H9 (cell line): ENCODE data around the gene COL27A1. TPM values are rescaled to one million over a fixed set of nuclear protein-coding genes. Genes with fewer than 3 reads are reported as not detected.

Source experiments
- DNase-seq: peaks from one replicate; pipeline ENCODE4 v3.0.0-alpha.2; 2017
- H2AFZ ChIP-seq: one replicate; pipeline ENCODE4 v1.6.1; 2013; ENCODE audit warnings: mild to moderate bottlenecking, low read length, control low read depth, moderate library complexity
- H2AK5ac ChIP-seq: 2 replicates; pipeline ENCODE4 v1.6.1; 2013; ENCODE audit warnings: low read length, control low read depth, mixed read lengths; ENCODE audit not compliant: insufficient read length
- H2BK120ac ChIP-seq: one replicate; pipeline ENCODE4 v1.6.1; 2013; ENCODE audit warnings: low read depth, mild to moderate bottlenecking, low read length, control low read depth, inconsistent platforms; ENCODE audit not compliant: poor library complexity, severe bottlenecking
- H2BK12ac ChIP-seq: 2 replicates; pipeline ENCODE4 v1.6.1; 2013; ENCODE audit warnings: low read length, control low read depth, mixed read lengths, low read depth; ENCODE audit not compliant: insufficient read length
- H2BK15ac ChIP-seq: 2 replicates; pipeline ENCODE4 v1.6.1; 2013; ENCODE audit warnings: low read depth, low read length, control low read depth
- H2BK20ac ChIP-seq: one replicate; pipeline ENCODE4 v1.6.1; 2013; ENCODE audit warnings: low read depth, mild to moderate bottlenecking, low read length, control low read depth, inconsistent platforms; ENCODE audit not compliant: poor library complexity, severe bottlenecking
- H2BK5ac ChIP-seq: 2 replicates; pipeline ENCODE4 v1.6.1; 2013; ENCODE audit warnings: low read length, control low read depth, mixed read lengths; ENCODE audit not compliant: insufficient read length
- H3K14ac ChIP-seq: 2 replicates; pipeline ENCODE4 v1.6.1; 2013; ENCODE audit warnings: low read length, control low read depth; ENCODE audit not compliant: insufficient read depth
- H3K18ac ChIP-seq: 2 replicates; pipeline ENCODE4 v1.6.1; 2013; ENCODE audit warnings: low read depth, mild to moderate bottlenecking, mixed read lengths, low read length, control low read depth; ENCODE audit not compliant: insufficient read length
- H3K23ac ChIP-seq: 2 replicates; pipeline ENCODE4 v1.6.1; 2013; ENCODE audit warnings: low read length, control low read depth, mixed read lengths, low read depth; ENCODE audit not compliant: insufficient read length
- H3K23me2 ChIP-seq: 2 replicates; pipeline ENCODE4 v1.6.1; 2013; ENCODE audit warnings: low read depth, mild to moderate bottlenecking, mixed read lengths, low read length, control low read depth; ENCODE audit not compliant: insufficient read length, poor library complexity, severe bottlenecking
- H3K27ac ChIP-seq: 2 replicates; pipeline ENCODE4 v1.5.1; 2013; ENCODE audit warnings: low read length, control low read depth, mixed read lengths, low read depth; ENCODE audit not compliant: insufficient read length
- H3K27me3 ChIP-seq: 2 replicates; pipeline ENCODE4 v1.6.1; 2013; ENCODE audit warnings: low read length, control low read depth, inconsistent platforms; ENCODE audit not compliant: insufficient read depth
- H3K4ac ChIP-seq: 2 replicates; pipeline ENCODE4 v1.6.1; 2013; ENCODE audit warnings: low read depth, mild to moderate bottlenecking, control low read depth, inconsistent platforms, low read length, moderate library complexity
- H3K4me1 ChIP-seq: 2 replicates; pipeline ENCODE4 v1.6.1; 2013; ENCODE audit warnings: low read length, control low read depth, inconsistent platforms; ENCODE audit not compliant: insufficient read depth
- H3K4me2 ChIP-seq: 2 replicates; pipeline ENCODE4 v1.6.1; 2013; ENCODE audit warnings: low read length, control low read depth, mixed read lengths; ENCODE audit not compliant: insufficient read length, insufficient read depth
- H3K56ac ChIP-seq: 2 replicates; pipeline ENCODE4 v1.6.1; 2013; ENCODE audit warnings: low read depth, mild to moderate bottlenecking, mixed read lengths, low read length, control low read depth; ENCODE audit not compliant: insufficient read length
- H3K79me1 ChIP-seq: 2 replicates; pipeline ENCODE4 v1.6.1; 2013; ENCODE audit warnings: low read depth, mild to moderate bottlenecking, moderate library complexity, low read length, control low read depth, inconsistent platforms; ENCODE audit not compliant: insufficient read depth, poor library complexity, severe bottlenecking
- H3K79me2 ChIP-seq: 2 replicates; pipeline ENCODE4 v1.6.1; 2013; ENCODE audit warnings: low read length, control low read depth, inconsistent platforms; ENCODE audit not compliant: insufficient read depth
- H3K9ac ChIP-seq: 2 replicates; pipeline ENCODE4 v1.6.1; 2013; ENCODE audit warnings: low read length, control low read depth, mixed read lengths; ENCODE audit not compliant: insufficient read length; ENCODE audit errors: extremely low read depth
- H3K9me3 ChIP-seq: one replicate; pipeline ENCODE4 v1.6.1; 2013; ENCODE audit warnings: low read depth, low read length, inconsistent platforms; ENCODE audit not compliant: control insufficient read depth
- H3T11ph ChIP-seq: one replicate; pipeline ENCODE4 v1.6.1; 2013; ENCODE audit warnings: mild to moderate bottlenecking, low read length, control low read depth, inconsistent platforms
- H4K20me1 ChIP-seq: one replicate; pipeline ENCODE4 v1.6.1; 2013; ENCODE audit not compliant: control insufficient read depth, insufficient read length, insufficient read depth
- H4K5ac ChIP-seq: 2 replicates; pipeline ENCODE4 v1.6.1; 2013; ENCODE audit warnings: low read depth, mild to moderate bottlenecking, mixed read lengths, low read length, control low read depth; ENCODE audit not compliant: insufficient read length
- H4K8ac ChIP-seq: replicated peaks from 2 replicates; pipeline ENCODE4 v1.6.1; 2013; ENCODE audit warnings: low read length, control low read depth, mixed read lengths, low read depth; ENCODE audit not compliant: insufficient read length
- H4K91ac ChIP-seq: 2 replicates; pipeline ENCODE4 v1.6.1; 2013; ENCODE audit warnings: low read depth, mild to moderate bottlenecking, moderate library complexity, mixed read lengths, low read length, control low read depth; ENCODE audit not compliant: insufficient read length
- H3K27ac Mint-ChIP-seq, 3 experiments: 2 replicates in 2 of 3; 3 replicates in 1 of 3; pipeline ENCODE4 v1.8.0; 2020 to 2021; ENCODE audit warnings: mixed read lengths in 3 of 3, mild to moderate bottlenecking in 1 of 3, moderate library complexity in 1 of 3
- H3K27me3 Mint-ChIP-seq: 2 replicates; pipeline ENCODE4 v1.8.0; 2021; ENCODE audit warnings: low read depth, mild to moderate bottlenecking, moderate library complexity, mixed read lengths
- H3K36me3 Mint-ChIP-seq, 3 experiments: 2 replicates in 2 of 3; 3 replicates in 1 of 3; pipeline ENCODE4 v1.8.0; 2020 to 2021; ENCODE audit warnings: low read depth in 3 of 3, mixed read lengths in 3 of 3; ENCODE audit not compliant: insufficient read depth in 1 of 3
- H3K4me1 Mint-ChIP-seq, 2 experiments: 2 replicates each; pipeline ENCODE4 v1.8.0; 2020; ENCODE audit warnings: mixed read lengths in 2 of 2
- H3K4me3 Mint-ChIP-seq, 2 experiments: 2 replicates in 1 of 2; 3 replicates in 1 of 2; pipeline ENCODE4 v1.8.0; 2020 to 2021; ENCODE audit warnings: mild to moderate bottlenecking in 2 of 2, mixed read lengths in 2 of 2, moderate library complexity in 1 of 2
- H3K9me3 Mint-ChIP-seq, 2 experiments: 2 replicates in 1 of 2; 3 replicates in 1 of 2; pipeline ENCODE4 v1.8.0; 2020; ENCODE audit warnings: mild to moderate bottlenecking in 2 of 2, mixed read lengths in 2 of 2, moderate library complexity in 1 of 2
- WGBS: extraction: QIAGEN DNeasy Blood & Tissue Kit; methylation state at CpG from one replicate; pipeline ENCODE4 v1.1.7; 2013; ENCODE audit warnings: missing lambda C conversion rate, low lambda C conversion rate, mixed read lengths; ENCODE audit not compliant: insufficient read length; ENCODE audit errors: extremely low coverage; 5-methylcytosine and 5-hydroxymethylcytosine counted together
- total RNA-seq: library from RNA; stranded (reverse); gene quantifications from 2 replicates; pipeline ENCODE4 v1.2.1, GENCODE V29; 2021
- TF ChIP-seq, protein P1 (sequence below): fragments of 200-600 bp; sonication (generic); conservative IDR thresholded peaks from 3 replicates; pipeline ENCODE4 v1.8.0; 2021; ENCODE audit warnings: antibody characterized with exemption, mild to moderate bottlenecking

Gene COL27A1
- total RNA-seq, 1 experiment from 2014 or later: 17.9 TPM

DNA sequence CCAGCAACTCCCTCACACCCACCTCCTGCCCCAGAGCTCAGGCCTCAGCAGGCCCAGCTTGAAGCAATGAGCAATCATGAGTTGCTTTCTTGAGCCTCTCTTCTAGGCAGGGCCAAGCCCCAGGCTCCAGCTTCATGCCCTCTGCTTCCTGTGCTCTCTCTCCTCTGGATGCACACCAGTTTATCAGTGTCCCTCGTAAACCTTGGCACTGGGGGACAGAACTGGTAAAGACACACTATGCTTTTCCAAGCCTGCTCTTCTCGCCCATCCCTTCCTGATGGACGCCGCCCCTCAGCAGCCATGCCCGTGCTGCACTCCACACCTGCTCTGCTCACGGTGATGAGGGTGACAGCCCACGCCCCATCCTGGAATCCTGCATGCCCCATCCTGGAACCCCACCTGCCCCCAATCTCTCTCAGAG, 118.1 kb downstream of the COL27A1 start:
- no peak overlapping the region for H3K4me3 Mint-ChIP-seq
- no peaks in the 10 kb centered on the region; a peak in 1 of 4 replicates for H3K4me1 Mint-ChIP-seq
- Histone ChIP-seq H2AFZ (no peak overlapping the region), H4K91ac (no peak overlapping the region), H3K79me1 (no peaks in the 10 kb centered on the region), H3K23me2 (no peaks in the 10 kb centered on the region), H3K9ac (no peak overlapping the region), H3T11ph (no peak overlapping the region), H4K20me1 (no peaks in the 10 kb centered on the region), H4K8ac (no peak overlapping the region), H3K4ac (no peak overlapping the region), H3K9me3 (no peaks in the 10 kb centered on the region), H3K27ac (no peak overlapping the region), H4K5ac (no peak overlapping the region), H3K56ac (no peak overlapping the region), H2BK15ac (no peak overlapping the region), H3K4me2 (no peak overlapping the region), H3K4me1 (no peaks in the 10 kb centered on the region), H3K23ac (no peak overlapping the region), H2BK5ac (no peak overlapping the region), H2BK12ac (no peak overlapping the region), H3K14ac (no peak overlapping the region; the same call in 1 of the 2 replicates), H2AK5ac (no peak overlapping the region), H3K79me2 (no peaks in the 10 kb centered on the region), H2BK20ac (no peak overlapping the region), H3K27me3 (no peaks in the 10 kb centered on the region), H2BK120ac (no peak overlapping the region), H3K18ac (no peak overlapping the region)
- H3K9me3 Mint-ChIP-seq: no peaks in the 10 kb centered on the region
- TF ChIP-seq, protein P1, sequence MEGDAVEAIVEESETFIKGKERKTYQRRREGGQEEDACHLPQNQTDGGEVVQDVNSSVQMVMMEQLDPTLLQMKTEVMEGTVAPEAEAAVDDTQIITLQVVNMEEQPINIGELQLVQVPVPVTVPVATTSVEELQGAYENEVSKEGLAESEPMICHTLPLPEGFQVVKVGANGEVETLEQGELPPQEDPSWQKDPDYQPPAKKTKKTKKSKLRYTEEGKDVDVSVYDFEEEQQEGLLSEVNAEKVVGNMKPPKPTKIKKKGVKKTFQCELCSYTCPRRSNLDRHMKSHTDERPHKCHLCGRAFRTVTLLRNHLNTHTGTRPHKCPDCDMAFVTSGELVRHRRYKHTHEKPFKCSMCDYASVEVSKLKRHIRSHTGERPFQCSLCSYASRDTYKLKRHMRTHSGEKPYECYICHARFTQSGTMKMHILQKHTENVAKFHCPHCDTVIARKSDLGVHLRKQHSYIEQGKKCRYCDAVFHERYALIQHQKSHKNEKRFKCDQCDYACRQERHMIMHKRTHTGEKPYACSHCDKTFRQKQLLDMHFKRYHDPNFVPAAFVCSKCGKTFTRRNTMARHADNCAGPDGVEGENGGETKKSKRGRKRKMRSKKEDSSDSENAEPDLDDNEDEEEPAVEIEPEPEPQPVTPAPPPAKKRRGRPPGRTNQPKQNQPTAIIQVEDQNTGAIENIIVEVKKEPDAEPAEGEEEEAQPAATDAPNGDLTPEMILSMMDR: no peak
- no peak overlapping the region; a peak in 2 of 7 replicates for H3K27ac Mint-ChIP-seq
- peaks cover 0 to 4% (median 2%) of the 10 kb centered on the region in 3 experiments; a peak in 3 of 7 replicates for H3K36me3 Mint-ChIP-seq
- whole genome bisulfite sequencing: no CpG with 5 or more reads among the region's 7 CpGs
- peak; percentile 20 for DNase-seq
- no peaks in the 10 kb centered on the region; the same call in 1 of the 2 replicates for H3K27me3 Mint-ChIP-seq
